BLaER1 (cell line): ENCODE data around the gene PPA1.
"Not testable (repeated sequence)": the region's sequence is repeated elsewhere in the genome, so short reads cannot be mapped to it uniquely, and the experiment has no call there.

Source experiments
- H3K27ac ChIP-seq: shearing (Covaris generic); formaldehyde crosslinking; 2 replicates; pipeline ENCODE4 v1.8.1; 2022
- H3K27me3 ChIP-seq: shearing (Covaris generic); formaldehyde crosslinking; 2 replicates; pipeline ENCODE4 v1.8.1; 2022
- H3K36me3 ChIP-seq: shearing (Covaris generic); formaldehyde crosslinking; 2 replicates; pipeline ENCODE4 v1.8.1; 2022
- H3K4me1 ChIP-seq: shearing (Covaris generic); formaldehyde crosslinking; 2 replicates; pipeline ENCODE4 v1.8.1; 2022
- H3K4me2 ChIP-seq: shearing (Covaris generic); formaldehyde crosslinking; 2 replicates; pipeline ENCODE4 v1.8.1; 2022
- H3K4me3 ChIP-seq: shearing (Covaris generic); formaldehyde crosslinking; 2 replicates; pipeline ENCODE4 v1.8.1; 2022
- H3K9ac ChIP-seq: shearing (Covaris generic); formaldehyde crosslinking; 2 replicates; pipeline ENCODE4 v1.8.1; 2022
- H3K9me3 ChIP-seq: shearing (Covaris generic); formaldehyde crosslinking; 2 replicates; pipeline ENCODE4 v1.8.1; 2022
- H4K20me1 ChIP-seq: shearing (Covaris generic); formaldehyde crosslinking; 2 replicates; pipeline ENCODE4 v1.8.1; 2022
- Cebpa-rat ChIP-seq: shearing (Covaris generic); IDR thresholded peaks from 2 replicates; pipeline ENCODE4 v1.8.1; 2022

Gene PPA1

DNA sequence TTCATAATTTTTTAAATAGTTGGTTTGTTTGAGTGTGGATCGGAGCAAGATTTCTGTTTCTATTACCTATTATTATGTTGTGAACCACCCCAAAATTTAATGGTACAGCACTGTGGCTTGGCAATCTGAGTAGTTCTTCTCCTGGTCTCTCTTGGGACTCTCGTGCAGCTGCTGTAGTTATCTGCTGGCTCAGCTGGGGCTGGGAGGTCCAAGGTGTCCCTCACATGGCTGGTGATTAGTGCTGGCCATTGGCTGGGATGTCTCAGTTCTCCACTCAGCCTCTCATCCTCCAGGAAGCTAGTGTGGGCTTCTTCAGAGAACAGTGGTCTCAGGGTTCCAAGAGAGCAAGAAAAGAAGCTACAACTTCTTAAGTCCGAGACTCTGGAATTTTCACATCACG, 35.1 kb upstream of the PPA1 start:
- Histone ChIP-seq H3K4me1 (peaks cover 17% of the 10 kb centered on the region), H3K36me3 (no peaks in the 10 kb centered on the region), H3K9me3 (no peaks in the 10 kb centered on the region), H3K27ac (no peak overlapping the region), H3K4me2 (no peak overlapping the region), H4K20me1 (no peaks in the 10 kb centered on the region), H3K4me3 (no peak overlapping the region), H3K9ac (no peak overlapping the region), H3K27me3 (no peaks in the 10 kb centered on the region)
- no peak for TF ChIP-seq Cebpa-rat

DNA sequence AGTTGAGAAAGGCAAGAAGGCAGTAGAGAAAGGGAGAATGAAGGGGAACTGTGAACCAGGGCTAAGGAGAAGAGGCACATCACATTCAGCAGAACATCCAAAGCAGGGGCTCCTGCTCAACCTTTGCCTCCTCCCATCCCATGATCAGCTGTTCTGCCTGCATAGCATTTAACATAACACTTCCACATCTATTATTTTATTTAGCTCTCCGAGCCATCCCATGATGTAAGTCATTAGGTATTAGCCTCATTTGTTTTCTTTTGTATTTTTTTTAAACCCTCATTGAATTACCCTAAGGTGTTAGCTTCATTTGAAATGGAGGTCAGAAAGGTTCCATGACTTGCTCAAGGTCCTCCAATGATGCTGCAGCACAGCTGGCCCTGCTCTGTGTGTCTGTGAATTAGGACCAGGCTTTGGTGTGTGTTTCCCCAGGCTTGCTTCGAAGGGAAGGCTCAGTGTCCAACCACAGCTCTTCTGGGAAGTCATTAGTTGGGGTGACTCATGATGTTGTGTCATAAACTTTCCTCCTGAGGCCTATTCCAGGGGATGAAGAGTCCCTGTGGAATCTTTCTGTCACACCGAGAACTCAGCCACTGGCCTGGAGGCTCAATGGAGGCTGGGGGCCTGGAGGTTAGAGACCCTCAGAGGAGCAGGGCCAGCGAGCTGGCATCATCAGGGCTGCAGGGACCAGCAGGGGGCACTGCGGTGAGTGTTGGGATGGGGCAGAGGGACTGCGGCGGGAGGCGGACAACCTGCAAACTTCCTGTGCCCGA, 34.1 kb upstream of the PPA1 start:
- Histone ChIP-seq H3K36me3 (no peaks in the 10 kb centered on the region), H3K4me2 (peak overlapping the region; percentile 13), H3K4me1 (peaks cover 8% of the 10 kb centered on the region; the same call in 1 of the 2 replicates), H4K20me1 (no peaks in the 10 kb centered on the region), H3K9me3 (no peaks in the 10 kb centered on the region), H3K27me3 (no peaks in the 10 kb centered on the region), H3K9ac (no peak overlapping the region), H3K4me3 (no peak overlapping the region), H3K27ac (no peak overlapping the region)
- TF ChIP-seq Cebpa-rat: no peak

DNA sequence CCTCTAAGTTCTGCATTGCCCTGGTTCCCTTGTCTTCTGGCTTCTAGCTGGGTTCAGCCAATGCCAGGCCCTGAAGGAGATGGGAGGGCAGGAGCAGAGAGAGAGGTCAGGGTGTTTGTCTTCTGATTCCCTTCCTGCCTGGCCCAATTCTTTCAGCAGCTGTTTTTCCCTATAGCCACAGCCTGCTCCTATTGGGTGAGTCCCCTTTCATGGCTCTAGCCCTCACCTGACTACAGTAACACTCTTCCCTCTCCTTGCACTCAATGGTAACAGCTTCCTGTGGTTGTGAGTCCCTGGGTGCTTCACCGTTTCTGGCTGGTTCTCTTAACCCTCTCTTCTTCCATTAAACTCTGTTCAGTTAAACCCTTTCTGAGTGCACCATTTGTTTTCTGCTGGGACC, 33.5 kb upstream of the PPA1 start:
- H3K9me3 ChIP-seq: peaks cover 1% of the 10 kb centered on the region
- H3K4me2 ChIP-seq: peak overlapping the region; percentile 13
- peaks cover 8% of the 10 kb centered on the region; the same call in 1 of the 2 replicates for H3K4me1 ChIP-seq
- no peaks in the 10 kb centered on the region for H4K20me1 ChIP-seq
- no peak overlapping the region for H3K4me3 ChIP-seq
- no peaks in the 10 kb centered on the region for H3K36me3 ChIP-seq
- H3K9ac ChIP-seq: no peak overlapping the region
- no peaks in the 10 kb centered on the region for H3K27me3 ChIP-seq
- H3K27ac ChIP-seq: no peak overlapping the region
- no peak for TF ChIP-seq Cebpa-rat

DNA sequence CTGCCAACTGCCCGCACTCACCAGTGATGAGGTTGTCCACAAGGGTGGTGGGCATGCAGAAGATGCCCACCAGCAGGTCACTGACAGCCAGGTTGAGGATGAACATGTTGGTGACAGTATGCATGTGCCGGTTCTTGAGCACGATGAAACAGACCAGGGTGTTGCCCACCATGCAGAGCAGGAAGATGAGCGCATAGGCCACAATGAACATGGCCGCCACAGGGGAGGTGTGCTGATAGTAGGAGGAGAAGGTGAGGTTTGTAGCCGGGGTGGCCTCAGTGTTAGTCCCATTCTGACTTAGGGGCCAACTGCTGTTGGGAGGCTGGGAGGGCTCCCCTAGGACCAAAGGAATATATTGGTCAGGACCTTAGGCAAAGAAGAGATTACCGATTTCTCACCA, 32.8 kb upstream of the PPA1 start:
- Histone ChIP-seq H3K27ac (no peak overlapping the region), H3K4me3 (no peak overlapping the region), H4K20me1 (no peaks in the 10 kb centered on the region), H3K9ac (no peak overlapping the region), H3K27me3 (no peaks in the 10 kb centered on the region), H3K4me2 (no peak overlapping the region), H3K4me1 (peaks cover 8% of the 10 kb centered on the region; the same call in 1 of the 2 replicates), H3K36me3 (no peaks in the 10 kb centered on the region), H3K9me3 (peaks cover 8% of the 10 kb centered on the region)
- TF ChIP-seq Cebpa-rat: no peak

DNA sequence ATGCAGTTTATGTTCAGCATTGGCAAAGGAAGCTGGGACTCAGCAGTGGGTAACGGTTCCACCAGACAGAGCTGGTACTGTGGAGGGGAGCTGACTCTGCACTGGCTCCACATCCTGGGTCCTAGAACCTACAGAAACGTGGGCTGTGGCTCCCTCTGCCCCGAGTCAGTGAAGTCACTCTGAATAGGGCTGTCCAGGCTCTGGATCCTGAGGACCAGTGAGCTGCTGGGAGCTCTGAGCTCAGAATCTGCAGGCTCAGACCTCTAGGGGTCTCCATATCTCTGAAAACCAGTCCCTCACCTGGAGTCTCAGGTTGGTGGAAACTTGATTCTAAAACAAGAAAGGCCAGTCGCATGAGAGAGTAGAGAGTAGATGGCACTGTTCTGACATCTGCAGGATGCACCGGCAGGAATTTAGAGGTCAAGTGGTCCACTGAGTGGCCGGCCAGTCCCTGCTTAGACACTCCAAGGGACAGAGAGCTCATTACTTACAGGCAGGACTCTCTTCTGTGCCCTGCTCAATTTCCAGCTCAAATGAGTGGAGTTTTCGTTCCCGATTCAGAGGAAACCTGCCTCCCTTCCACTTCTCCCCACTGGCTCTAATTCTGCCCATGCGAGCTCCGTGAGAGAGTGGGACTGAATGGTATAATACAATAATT, 31.9 kb upstream of the PPA1 start:
- Histone ChIP-seq H4K20me1 (no peaks in the 10 kb centered on the region), H3K4me1 (peaks cover 8% of the 10 kb centered on the region; the same call in 1 of the 2 replicates), H3K27me3 (no peaks in the 10 kb centered on the region), H3K4me2 (no peak overlapping the region), H3K9me3 (peaks cover 17% of the 10 kb centered on the region), H3K27ac (no peak overlapping the region), H3K36me3 (no peaks in the 10 kb centered on the region), H3K9ac (no peak overlapping the region), H3K4me3 (no peak overlapping the region)
- TF ChIP-seq Cebpa-rat: no peak

DNA sequence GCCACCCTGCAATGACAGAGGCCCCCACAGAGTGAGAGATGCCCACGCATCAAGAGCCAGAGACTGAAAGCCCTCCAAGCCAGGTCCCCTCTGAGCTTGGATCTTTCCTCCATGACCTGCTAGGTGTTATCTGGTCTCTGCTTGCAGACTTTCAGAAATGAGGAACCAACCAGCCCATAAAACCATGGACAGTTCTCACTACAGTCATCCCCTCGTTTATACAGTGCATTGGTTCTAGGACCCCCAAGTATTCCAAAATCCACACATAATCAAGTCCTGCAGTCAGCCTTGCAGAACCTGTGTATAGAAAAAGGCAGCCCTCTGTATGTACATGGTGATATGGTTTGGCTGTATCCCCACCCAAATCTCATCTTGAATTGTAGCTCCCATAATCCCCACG, 27.5 kb upstream of the PPA1 start:
- H3K4me2 ChIP-seq: no peak overlapping the region
- no peaks in the 10 kb centered on the region for H3K4me1 ChIP-seq
- TF ChIP-seq Cebpa-rat: no peak
- H3K9me3 ChIP-seq: peaks cover 26% of the 10 kb centered on the region
- no peak overlapping the region for H3K4me3 ChIP-seq
- H4K20me1 ChIP-seq: no peaks in the 10 kb centered on the region
- no peak overlapping the region for H3K9ac ChIP-seq
- no peak overlapping the region for H3K27ac ChIP-seq
- no peaks in the 10 kb centered on the region for H3K27me3 ChIP-seq
- no peaks in the 10 kb centered on the region for H3K36me3 ChIP-seq

DNA sequence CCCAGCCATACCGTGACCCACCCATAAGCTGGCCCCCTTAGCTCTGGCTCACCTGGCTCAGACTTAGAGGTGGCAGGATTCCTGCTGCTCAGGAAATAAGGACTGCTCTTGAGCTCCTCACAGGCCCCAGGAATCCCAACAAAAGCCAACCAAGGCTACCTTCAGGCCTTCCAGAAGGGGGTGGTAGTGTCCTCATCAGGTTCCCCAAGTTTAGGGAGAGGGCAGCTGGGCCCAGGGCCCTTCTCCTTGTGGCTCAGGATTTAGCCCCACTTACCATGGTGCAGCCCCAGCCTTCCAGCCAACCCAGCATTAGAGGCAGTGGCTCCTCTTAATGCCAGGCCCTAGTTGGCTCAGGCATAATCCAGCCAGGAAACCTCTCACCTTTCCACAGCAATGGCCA, 27.0 kb upstream of the PPA1 start:
- no peak overlapping the region for H3K27ac ChIP-seq
- no peak for TF ChIP-seq Cebpa-rat
- no peaks in the 10 kb centered on the region for H3K27me3 ChIP-seq
- H3K4me3 ChIP-seq: no peak overlapping the region
- H4K20me1 ChIP-seq: no peaks in the 10 kb centered on the region
- peaks cover 30% of the 10 kb centered on the region for H3K9me3 ChIP-seq
- no peak overlapping the region for H3K9ac ChIP-seq
- no peaks in the 10 kb centered on the region for H3K36me3 ChIP-seq
- no peaks in the 10 kb centered on the region for H3K4me1 ChIP-seq
- H3K4me2 ChIP-seq: no peak overlapping the region

DNA sequence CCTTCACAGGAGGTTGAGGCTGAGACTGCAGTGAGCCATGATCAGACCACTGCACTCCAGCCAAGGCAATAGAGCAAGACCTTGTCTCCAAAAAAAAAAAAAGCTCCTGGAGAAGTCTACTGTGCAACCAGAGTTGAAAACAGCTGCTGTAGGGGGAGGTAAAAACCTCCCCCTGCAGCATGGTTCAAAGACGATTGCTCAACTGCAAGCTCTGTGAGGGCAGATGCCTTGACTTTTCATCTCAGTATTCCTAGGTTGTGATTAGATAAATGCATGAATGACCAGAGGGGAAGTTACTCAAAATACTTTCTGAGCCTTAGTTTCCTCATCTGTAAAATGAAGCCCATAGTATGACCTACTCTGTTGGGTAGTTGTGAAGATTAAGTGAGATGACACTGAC, 25.0 kb upstream of the PPA1 start:
- H3K9ac ChIP-seq: no peak overlapping the region
- no peaks in the 10 kb centered on the region for H4K20me1 ChIP-seq
- no peak overlapping the region for H3K27ac ChIP-seq
- H3K36me3 ChIP-seq: no peaks in the 10 kb centered on the region
- H3K9me3 ChIP-seq: peaks cover 37% of the 10 kb centered on the region
- no peak for TF ChIP-seq Cebpa-rat
- H3K27me3 ChIP-seq: no peaks in the 10 kb centered on the region
- no peak overlapping the region for H3K4me3 ChIP-seq
- H3K4me1 ChIP-seq: no peaks in the 10 kb centered on the region
- H3K4me2 ChIP-seq: no peak overlapping the region

DNA sequence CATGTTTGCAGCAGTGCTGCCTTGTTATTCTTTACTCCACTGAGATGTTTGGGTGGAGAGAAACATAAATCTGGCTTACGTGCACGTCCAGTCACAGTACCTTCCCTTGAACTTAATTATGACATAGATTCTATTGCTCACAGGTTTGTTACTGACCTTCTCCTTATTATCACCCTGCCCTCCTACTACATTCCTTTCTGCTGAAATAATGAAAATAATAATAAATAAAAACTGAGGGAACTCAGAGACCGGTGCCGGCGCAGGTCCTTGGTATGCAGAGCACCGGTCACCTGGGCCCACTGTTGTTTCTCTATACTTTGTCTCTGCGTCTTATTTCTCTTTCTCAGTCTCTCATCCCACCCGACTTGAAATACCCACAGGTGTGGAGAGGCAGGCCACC, 24.6 kb upstream of the PPA1 start:
- not testable (repeated sequence) for H3K9ac ChIP-seq, H4K20me1 ChIP-seq, H3K4me3 ChIP-seq, H3K4me1 ChIP-seq, H3K36me3 ChIP-seq, H3K27ac ChIP-seq, H3K4me2 ChIP-seq, H3K27me3 ChIP-seq
- peaks cover 37% of the 10 kb centered on the region for H3K9me3 ChIP-seq

DNA sequence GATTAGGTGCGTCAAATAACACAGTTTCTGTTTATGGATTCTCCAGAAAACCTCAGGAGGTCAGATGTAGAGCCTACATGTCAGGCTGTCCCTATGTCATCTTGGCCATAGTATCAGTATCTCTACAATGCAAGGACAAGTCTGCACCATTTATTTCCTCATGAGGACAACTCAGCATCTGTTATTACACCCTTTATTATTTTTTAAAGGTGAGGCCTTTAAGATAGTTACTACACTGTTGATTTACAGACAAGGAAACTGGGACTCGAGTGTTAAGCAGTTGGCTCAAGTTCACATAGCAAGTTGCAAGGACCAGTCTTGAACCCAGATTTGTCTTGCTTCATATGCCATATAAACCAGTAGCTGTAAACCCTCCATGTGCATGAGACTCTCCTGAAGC, 23.2 kb upstream of the PPA1 start:
- TF ChIP-seq Cebpa-rat: no peak
- no peaks in the 10 kb centered on the region for H3K4me1 ChIP-seq
- peaks cover 33% of the 10 kb centered on the region for H3K9me3 ChIP-seq
- H4K20me1 ChIP-seq: no peaks in the 10 kb centered on the region
- no peak overlapping the region for H3K4me2 ChIP-seq
- no peak overlapping the region for H3K9ac ChIP-seq
- H3K27ac ChIP-seq: no peak overlapping the region
- H3K4me3 ChIP-seq: no peak overlapping the region
- no peaks in the 10 kb centered on the region for H3K27me3 ChIP-seq
- H3K36me3 ChIP-seq: no peaks in the 10 kb centered on the region
